ENCODE data around the gene GPR84. TPM values are rescaled to one million over a fixed set of nuclear protein-coding genes. Genes with fewer than 3 reads are reported as not detected.

GPR84 gene
- total and polyA plus RNA-seq, 9 of the 15 experiments (the other 6 are each of a cell fraction or from before 2014, with no cell fraction given), result 0.07 to 0.18 (median 0.11) TPM; not detected in 5

GRCh38 chr12:54368709-54369596 lies 4.7 kb upstream of the GPR84 start (continued):
- no peak for TF ChIP-seq TSHZ1 (CRISPR knock-in tag; IDR thresholded peaks at IDR 0.05)
- TF ChIP-seq PHF20 (IDR thresholded peaks at IDR 0.05; ENCODE audit: partially characterized antibody), result no peak
- peak; percentile 32; the same call in 1 of the 2 replicates for TF ChIP-seq NCOR1 (IDR thresholded peaks at IDR 0.05)
- TF ChIP-seq FIP1L1 (IDR thresholded peaks at IDR 0.05; ENCODE audit: low read depth, low read length, poor library complexity, severe bottlenecking), result peak; percentile 19
- TF ChIP-seq TAF15 (IDR thresholded peaks at IDR 0.05; ENCODE audit: low read depth, low read length), result no peak
- no peak for TF ChIP-seq SREBF1 (IDR thresholded peaks at IDR 0.05; ENCODE audit: borderline replicate concordance, low read depth, low read length)
- no peak for TF ChIP-seq MCM2 (IDR thresholded peaks at IDR 0.05; ENCODE audit: low read depth)
- no peak for TF ChIP-seq YBX1 (IDR thresholded peaks at IDR 0.05)
- TF ChIP-seq ZNF695 (CRISPR knock-in tag; IDR thresholded peaks at IDR 0.05), result no peak
- no peak for TF ChIP-seq RFX1 (IDR thresholded peaks at IDR 0.05)
- TF ChIP-seq L3MBTL2 (IDR thresholded peaks at IDR 0.05), result peak; percentile 65
- no peak for TF ChIP-seq CCAR2 (IDR thresholded peaks at IDR 0.05; ENCODE audit: low read depth, low read length)
- TF ChIP-seq ZNF124 (CRISPR knock-in tag; IDR thresholded peaks at IDR 0.05), result no peak
- no peak for TF ChIP-seq MAFG (tag; conservative IDR thresholded peaks at IDR 0.05)
- no peak for TF ChIP-seq RBM39 (optimal IDR thresholded peaks at IDR 0.05; ENCODE audit: low read depth, low read length)
- 0 out of 2 replicates have a peak, but pooled peaks have one; percentile 8 for TF ChIP-seq ARID3A (IDR thresholded peaks at IDR 0.05; ENCODE audit: borderline replicate concordance, low read depth, low read length)
- no peak for TF ChIP-seq NELFE (IDR thresholded peaks at IDR 0.05; ENCODE audit: insufficient read depth, insufficient read length)
- TF ChIP-seq MYBL2 (IDR thresholded peaks at IDR 0.05; ENCODE audit: low read depth), result no peak
- no peak for TF ChIP-seq MYBL2 (CRISPR knock-in tag; IDR thresholded peaks at IDR 0.05; ENCODE audit: borderline replicate concordance)

All from K562 (cell line).